GM21737 (cell line): ENCODE results near the gene SNTB2.

Experiments used
- ATAC-seq: cut with Tn5 transposase; IDR thresholded peaks from one replicate; pipeline ENCODE4 v1.9.1; 2021; ENCODE audit warnings: mild to moderate bottlenecking, moderate library complexity; ENCODE audit not compliant: unreplicated experiment

Gene SNTB2

DNA sequence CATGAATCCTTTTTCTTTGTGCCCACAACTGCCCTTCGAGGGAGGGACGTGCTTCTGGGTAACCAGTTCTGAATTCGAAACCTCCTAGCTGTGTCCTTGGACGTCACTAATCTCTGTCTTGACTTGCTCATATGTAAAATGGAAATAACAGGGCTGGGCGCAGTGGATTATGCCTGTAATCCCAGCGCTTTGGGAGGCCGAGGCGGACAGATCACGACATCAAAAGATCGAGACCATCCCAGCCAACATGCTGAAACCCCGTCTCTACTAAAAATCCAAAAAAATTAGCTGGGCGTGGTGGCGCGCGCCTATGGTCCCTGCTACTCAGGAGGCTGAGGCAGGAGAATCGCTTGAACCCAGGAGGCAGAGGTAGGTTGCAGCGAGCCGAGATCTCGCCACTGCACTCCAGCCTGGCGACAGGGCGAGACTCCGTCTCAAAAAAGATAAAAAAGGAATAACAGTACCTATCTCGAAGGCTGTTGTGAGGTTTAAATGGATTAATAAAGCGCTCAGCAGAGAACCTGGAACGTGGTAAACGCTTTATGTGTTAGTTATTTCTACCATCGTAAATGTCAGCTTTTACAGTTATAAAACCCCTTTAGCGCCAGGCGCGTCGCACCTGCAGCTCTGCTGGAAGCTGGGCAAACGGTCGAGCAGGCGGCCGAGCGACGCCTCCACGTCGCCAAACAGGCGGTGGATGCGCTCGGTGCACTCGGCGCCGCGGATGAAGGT, 151.8 kb downstream of the SNTB2 start:
- no peak for ATAC-seq

DNA sequence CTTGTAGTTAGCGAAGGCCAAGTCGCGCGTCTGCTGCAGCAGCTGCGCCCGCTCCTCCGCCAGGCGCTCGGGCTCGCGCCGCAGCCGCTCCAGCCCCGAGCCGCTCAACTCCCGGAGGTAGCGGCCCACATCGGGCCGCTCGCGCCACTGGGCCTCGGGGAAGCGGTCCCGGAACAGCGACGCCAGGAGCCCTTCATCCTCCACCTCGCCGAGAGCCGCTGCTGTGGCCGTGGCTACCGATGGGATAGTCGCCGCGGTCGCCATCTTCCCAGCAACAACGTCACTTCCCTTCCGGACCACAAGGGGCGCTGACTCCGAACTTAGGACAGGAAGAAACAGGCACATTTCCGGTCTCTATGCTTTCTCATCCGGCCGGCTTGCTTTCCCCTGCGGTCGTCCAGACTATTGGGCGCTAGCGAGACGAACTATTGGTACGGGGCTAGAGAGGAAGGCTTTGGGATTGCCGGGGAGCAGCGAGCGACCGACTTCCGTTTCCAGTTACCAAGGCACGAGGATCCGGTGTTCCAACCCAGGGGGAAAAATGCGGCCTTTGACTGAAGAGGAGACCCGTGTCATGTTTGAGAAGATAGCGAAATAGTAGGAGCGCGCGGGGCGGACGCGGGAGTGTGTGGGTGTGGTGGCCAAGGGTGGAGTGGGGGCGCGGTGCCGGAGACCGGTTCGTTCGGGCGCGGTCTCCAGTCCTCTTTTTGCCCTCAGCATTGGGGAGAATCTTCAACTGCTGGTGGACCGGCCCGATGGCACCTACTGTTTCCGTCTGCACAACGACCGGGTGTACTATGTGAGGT, 152.5 kb downstream of the SNTB2 start, which contains the start of the genes COG8 and NIP7:
COG8 (minus strand) TSS at position 276 of the 806 bp plus-strand sequence; CDS start at position 264, 12 bp downstream.
NIP7 (plus strand) TSS at position 484 of the 806 bp plus-strand sequence; CDS start at position 542, 58 bp downstream.
- peak; percentile 85 for ATAC-seq

DNA sequence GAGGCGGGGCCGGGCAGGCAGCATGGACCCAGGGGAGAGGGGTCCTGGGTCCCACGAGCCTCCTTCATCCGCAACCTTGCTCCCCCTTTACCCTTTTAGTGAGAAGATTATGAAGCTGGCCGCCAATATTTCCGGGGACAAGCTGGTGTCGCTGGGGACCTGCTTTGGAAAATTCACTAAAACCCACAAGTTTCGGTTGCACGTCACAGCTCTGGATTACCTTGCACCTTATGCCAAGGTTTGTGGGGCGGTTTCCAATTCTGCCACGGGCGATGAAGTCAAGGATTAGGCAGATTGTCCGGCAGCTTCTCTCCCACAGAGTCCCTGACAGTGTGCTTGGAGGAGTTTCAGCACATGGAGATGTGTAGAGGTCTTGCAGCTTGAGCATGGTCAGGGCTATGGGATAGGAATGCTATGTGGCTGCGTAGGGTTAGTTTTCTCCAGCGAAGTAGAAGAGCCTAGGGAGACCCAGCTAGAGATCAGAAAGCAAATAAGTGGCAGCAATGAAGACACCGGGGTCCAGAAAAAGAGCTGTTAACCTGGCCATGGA, 153.2 kb downstream of the SNTB2 start:
- ATAC-seq: no peak

DNA sequence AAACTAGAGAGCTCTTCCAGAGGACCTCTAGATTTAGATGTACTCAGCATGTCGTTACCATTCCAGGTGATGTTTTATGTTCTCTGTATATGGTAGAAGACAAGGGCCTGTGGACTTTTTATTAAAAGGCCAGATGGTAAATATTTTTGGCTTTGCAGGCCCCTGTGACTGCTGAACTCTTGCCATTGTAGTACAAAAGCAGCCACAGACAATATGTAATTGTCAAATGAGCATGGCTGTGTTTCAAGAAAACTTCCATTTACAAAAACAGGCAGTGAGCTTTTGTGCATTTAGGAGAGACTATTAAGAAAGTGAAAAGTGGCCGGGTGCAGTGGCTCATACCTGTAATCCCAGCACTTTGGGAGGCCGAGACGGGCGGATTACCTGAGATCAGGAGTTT, 157.2 kb downstream of the SNTB2 start:
- ATAC-seq: no peak

DNA sequence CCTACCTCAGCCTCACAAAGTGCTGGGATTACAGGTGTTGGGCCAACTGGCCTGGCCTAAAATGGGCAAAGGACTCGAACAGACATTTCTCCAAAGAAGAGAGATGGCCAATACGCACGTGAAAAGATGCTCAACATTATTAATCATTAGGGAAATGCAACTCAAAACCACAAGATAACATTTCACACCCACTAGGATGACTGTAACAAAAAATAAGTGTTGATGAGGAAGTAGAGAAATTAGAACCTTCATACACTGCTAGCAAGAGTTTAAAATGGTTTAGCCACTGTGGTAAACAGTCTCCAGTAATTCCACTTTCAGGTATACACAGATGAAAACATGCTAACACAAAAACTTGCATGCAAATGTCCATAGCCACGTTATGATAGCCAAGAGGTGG, 159.0 kb downstream of the SNTB2 start:
- no peak for ATAC-seq

DNA sequence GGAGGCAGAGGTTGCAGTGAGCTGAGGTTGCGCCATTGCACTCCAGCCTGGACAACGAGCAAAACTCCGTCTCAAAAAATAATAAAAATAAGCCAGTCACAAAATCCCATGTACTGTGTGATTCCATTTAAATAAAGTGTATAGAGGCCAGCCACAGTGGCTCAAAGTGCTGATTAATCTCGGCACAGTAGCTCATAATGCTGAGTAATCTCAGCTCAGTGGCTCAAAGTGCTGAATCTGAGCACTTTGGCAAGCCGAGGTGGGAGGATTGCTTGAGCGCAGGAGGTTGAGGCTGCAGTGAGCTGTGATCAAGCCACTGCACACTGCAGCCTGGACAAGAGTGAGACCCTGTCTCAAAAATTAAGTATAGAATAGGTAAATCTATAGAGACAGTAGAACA, 159.7 kb downstream of the SNTB2 start:
- ATAC-seq: no peak

DNA sequence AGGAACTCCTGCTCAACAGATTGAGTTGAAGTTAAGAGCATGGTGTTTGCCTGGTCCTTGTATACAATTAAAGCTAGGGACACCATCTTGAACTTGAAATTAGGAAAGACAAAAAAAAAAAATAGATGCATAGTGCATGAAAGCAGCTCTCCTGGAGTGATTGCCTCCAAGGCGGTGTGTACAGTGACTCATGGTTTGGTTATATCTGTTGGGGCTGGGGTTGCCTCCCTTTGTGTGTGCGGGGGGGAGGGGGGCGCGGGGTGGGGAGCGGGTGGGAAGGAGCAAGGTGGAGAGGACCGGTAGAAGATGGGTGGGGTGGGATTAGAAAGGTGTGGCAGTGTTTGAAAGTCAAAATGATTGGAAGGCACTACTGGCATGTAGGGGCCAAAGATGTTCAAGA, 161.3 kb downstream of the SNTB2 start:
- ATAC-seq: no peak

DNA sequence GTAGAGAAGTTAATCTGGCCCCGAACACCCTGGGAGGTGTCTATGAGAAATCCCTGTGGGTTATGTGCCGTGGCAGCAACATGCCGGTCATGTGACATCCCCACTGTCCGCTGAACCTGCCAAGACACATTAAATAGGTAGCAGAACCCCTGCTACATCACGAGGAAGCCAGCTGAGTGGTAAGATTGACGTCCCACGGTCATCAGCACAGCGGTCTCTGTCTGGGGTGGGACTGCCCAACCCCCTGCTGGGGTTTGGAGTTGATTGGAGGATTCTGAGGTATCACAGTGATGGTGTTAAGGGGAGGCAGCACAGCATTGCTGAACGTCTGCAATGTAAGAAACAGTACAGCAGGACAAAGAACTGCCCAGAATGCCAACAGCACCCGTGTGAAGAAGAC, 162.6 kb downstream of the SNTB2 start:
- no peak for ATAC-seq

DNA sequence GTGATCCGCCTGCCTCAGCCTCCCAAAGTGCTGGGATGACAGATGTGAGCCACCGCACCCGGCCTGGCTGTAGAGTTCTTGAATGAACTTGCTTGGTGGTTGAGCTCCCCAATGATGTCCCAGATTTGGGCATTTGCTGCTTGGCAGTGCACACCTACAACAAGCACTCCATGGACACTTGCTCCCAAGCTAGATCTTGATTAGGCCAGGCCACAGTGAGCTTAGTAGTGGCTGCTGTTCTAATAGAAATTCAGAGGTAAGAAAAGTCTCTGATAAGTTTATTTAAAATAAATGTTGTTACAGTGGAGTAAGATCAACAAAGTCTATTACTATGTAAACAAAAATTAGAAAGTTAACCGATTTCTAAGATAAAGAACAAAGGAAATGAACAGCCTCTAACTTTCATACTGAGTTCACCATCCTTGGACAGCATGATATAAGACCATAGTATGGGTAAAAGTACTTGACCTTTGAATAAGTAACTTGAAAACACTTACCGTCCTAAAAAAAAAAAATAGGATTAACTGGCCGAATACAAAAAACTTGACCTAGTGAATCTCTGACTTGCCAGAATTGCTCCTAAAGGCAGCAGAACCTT, 163.7 kb downstream of the SNTB2 start:
- ATAC-seq: no peak

DNA sequence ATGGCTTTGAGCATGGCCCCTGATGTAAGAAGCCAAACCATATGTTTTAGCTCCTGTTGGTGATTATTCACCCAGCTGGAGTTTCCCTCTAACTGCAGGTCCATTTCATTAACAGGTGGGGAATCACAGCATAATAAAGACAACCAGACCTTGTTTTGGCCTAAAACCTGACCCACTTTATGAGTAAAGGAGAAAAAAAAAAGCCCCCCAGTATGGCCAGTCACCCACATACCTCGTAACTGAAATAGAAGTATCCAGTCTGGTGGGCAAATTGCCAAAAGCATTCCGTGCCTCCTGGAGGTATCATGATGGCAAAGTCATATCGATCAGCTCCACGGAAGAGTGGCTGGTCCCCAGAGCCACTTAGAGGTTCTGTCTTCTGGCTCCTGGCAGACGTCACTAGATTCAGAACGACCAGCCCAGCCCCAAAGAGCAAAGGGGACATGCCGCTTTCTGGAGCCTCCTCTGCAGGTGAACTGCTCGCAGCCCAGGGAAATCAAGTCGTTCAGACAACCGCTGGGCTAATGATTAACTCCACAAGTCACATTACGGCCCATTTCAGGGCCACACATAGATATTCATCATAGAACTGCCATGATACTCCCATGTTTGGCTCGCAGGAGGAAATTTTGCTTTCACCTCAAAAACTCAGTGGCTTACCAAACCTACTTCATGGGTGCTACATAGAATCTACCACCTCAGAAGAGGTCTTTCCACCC, 164.5 kb downstream of the SNTB2 start, which contains the start of gene TMED6:
TMED6 (minus strand) TSS at position 478 of the 719 bp plus-strand sequence; CDS start at position 445, 33 bp downstream.
- no peak for ATAC-seq
